A204.1 (cell line): ENCODE results near the gene CLSTN2.

ENCODE experiments used
- FAIRE-seq: peaks from 2 replicates; lab custom pipeline; 2012; peaks lifted over from hg19 to GRCh38; lab: Jason Lieb, UNC

Gene CLSTN2

DNA sequence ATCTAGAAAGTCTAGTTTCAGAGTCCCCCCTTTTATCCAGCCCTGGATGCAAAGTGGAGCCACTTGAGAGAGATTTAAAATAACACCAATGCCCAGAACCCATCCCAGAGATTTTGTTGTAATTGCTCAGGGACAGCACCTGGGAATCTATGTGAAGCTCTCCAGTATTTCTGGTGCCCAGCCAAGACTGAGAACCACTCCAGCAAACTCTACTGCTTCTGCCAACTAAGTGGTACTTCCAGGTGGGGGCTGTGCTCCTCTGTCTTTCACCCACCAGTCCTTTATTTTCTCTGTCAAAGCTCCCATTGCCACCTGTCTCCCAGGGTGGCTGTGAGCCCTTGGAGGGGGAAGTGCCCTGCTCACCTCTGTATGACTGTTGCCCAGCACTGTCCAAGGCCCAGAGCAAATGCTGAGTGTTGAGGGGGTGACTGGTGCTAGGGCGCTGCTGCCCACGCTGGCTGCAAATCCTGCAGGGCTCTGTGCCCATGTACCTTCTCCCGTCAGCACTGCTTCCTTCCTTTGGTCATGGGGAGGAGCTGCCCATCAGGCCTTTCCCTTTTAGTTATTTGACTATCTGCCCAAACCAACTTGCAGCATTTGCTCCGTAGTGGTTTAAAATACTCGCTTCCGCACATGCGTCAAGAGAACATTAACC lies 9.4 kb downstream of the CLSTN2 start:
- no peak for FAIRE-seq

DNA sequence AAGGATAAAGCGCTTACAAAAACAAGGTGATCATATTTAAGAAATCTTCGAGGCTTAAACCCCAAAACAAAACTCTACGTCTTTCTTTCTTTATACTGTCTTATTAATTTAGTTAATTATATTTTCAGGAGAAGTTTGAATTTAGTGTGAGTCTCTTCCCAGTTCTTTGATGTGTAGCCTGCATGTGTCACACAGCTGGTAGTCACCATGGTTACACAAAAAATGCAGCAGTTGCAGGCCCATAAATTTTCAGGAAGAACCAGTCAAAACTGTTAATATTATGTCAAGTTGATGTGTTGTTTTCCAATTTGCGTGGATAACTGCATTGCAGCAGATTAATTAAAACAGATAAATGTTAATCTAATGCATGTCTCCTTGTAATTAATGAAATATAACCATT lies 10.4 kb downstream of the CLSTN2 start:
- no peak for FAIRE-seq

DNA sequence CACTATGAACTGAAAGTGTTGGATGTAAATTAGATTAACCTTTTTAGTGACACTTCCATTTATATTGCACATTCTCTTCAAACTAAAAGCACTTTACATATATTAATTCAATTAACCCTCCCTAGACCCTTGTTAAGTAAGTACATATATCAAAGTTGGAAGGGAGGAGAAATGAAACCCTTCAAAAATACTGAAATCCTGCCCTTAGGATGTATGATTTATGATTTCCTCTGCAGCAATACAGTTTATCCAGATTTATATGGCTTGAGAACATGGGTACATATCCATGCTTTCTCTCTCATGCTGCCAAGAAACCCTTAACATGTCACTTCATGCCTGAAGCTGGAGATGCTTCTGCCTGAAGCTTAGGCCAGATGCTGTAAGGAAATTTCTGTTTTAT lies 11.0 kb downstream of the CLSTN2 start:
- no peak for FAIRE-seq

DNA sequence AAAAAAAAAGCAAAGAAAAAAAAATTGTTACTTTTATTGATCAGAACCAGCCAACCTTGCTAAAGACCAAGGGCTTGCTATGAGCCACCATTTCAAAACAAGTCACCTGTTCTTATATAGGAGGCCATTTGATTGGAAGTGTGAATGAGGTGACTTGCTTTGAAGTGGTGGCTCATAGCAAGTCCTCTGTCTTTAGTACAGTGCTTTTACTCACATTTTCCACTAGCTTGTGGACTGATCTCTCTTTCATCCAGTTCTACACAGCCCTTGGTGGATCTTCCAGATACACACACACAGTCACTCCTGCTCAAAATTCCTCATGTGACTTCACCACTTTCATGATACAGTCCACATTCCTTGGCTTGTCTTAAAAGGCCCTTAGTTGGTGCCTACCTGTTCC lies 13.5 kb downstream of the CLSTN2 start:
- FAIRE-seq: no peak

DNA sequence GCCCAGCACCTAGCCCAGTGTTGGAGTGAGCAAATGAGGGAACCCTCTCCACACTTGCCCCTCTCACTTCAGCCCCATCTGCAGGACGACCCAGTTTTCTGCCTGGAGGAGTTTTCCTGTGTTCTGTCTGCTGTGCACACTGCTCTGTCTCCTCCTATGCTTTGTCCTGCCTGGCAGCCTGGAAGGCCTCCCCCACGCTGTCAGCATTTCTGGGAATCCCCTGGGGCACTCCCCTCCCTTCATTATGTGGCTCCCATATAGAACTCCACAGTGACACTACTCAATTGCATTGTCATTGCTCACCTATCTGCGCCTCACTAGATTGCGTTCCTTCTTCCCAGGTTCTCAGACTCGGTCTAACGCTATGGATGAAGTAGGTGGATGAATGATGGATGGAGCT lies 13.9 kb downstream of the CLSTN2 start:
- FAIRE-seq: no peak

DNA sequence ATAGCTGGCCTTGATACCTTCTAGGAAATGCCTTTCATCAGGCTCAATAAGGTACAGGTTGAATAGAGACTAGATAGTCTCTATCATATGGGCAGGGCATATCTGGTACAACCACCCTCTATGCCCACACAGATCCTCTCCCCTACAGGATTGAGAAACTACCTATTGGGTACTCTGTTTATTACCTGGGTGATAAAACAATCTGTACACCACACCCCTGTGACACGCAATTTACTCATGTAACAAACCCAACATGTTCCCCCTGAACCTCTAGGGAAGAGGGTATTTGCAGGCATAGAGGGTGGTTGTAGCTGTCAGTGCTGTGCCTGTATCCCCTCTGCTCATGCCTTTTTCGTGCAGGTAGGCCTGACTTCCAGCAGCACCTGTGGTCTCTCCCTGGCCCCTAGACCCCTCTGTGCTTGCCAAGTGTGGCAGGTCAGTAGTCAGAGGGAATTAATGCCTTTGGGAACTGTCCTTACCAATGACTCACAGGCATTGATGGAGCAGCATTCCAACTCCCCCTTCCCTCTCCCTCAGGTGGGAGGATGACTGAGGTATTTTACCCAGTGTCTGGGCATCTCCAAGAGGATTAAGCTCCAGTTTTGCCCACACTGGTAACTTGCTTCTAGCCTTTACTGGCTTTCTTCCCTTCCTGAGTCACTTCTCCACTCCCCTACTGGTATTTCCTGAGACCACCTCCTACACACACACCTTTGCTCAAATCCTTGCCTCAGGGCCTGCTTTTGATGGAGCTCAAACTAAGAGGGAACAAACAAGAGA lies 18.3 kb downstream of the CLSTN2 start:
- no peak for FAIRE-seq

DNA sequence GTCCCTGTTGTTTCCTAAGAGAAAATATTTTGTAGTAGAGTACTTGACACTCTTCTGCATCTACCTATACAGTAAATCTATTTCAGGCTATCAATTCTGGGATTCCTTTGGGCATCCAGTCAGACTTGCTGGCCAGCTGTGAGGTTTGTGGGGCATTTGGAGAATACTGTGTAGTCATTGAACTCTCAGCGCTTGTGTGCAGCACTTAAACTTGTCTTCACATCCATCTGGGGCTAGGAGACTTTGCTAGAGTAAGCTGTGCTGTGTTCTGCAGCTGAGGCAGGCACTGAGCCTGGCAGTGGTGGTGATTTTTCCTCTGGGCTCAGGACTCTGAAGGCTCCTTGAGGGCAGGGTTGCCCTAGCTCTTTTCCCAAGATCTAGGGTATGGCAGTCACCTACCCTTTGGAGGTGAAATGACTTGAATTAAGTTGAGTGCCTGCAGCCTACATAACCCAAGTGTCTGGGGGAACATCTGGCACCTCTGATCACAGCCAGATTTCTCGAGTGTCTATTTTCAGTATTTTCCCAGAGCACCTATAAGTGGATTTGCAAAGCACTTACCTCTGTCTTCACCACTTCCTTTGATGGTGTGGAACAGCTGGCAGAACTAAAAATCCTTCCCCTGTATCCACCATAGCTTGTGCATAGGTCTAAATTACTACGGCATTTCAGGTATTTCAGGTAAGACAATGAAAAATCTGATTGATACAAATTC lies 19.3 kb downstream of the CLSTN2 start:
- FAIRE-seq: no peak

DNA sequence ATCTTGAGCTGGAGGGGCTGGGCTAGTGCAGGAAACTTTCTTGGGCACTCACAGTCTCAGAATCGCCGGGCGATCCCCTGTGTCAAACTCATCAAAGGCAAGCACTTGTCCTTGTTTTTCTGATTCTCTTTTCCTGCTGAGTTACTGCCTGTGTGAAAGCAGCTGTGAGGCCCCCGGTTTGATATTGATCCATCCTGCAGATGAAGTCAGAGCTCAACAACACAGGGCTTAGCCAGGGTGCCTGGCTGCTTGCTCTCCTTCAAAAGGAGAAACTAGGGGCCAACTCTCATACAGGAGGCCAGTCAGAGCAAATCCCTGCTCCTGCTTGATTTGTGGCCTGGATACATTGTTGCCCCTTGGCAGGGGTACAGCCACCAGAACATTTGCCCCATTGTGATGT lies 22.9 kb downstream of the CLSTN2 start:
- no peak for FAIRE-seq

DNA sequence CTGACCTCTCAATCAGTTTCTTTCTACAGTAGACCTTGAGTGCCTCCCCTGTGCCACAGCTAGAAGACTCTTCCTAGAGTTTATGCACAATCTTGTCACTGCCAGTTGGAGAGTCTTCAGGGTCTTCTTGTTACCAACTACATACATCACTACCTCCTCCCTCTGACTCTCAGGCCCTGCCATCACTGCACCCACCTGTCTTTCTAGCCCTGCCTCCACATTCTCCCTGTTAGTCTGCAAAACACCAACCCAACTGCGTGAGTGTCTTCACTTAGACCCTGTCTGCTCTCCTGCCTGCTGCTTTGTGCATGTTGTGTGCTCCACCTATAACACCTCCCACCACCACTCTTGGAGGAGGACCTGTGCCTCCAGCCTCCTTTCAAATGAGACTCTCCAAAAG lies 34.4 kb downstream of the CLSTN2 start:
- no peak for FAIRE-seq

DNA sequence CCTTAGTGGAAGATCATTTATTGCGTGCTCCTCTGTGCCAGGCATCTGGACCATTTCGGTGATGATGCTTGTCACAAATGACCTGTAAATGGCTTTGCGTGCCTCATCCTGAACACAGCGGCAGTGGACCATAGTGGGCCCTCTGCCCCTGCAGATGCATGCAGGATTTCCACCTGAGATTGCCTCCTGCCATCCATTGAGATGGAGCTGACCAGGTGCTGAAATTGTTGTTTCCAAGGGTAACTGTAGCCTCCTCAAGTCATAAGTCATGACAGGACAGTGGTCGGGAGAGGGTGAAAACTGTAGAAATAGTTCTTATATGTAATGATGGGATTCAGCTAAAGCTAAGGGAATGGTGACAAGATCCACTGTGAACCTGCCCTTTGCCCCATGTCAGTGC lies 35.5 kb downstream of the CLSTN2 start:
- FAIRE-seq: no peak

DNA sequence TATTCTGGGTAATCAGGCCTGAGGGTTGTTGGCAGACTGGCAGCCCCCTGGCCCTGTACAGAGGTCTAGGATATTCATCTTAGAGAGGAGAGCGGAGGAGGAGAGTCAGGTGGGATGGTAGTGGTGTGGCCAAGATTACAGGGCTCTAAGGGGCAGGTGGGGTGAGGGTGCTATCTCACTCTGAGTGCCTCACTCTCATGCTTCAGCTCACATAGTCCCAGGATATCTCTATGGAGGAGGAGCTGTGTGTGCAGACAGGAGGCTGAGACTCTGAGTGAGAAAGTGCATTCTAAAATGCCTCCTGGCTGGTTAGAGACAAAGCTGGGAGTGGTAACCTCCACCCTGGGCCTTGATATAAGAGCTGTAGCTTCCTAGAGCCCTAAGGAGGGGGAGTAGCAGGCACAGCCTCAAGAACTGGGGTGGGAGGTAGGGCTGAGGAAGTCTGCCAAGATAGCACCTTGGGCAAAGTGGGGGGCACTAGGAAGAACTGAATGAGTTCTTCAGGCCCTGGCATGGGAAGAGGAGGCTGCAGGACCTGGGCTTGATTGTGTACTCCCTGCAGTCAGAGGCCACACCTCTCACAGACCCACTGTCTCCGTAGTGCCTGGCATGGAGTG lies 39.9 kb downstream of the CLSTN2 start:
- no peak for FAIRE-seq

DNA sequence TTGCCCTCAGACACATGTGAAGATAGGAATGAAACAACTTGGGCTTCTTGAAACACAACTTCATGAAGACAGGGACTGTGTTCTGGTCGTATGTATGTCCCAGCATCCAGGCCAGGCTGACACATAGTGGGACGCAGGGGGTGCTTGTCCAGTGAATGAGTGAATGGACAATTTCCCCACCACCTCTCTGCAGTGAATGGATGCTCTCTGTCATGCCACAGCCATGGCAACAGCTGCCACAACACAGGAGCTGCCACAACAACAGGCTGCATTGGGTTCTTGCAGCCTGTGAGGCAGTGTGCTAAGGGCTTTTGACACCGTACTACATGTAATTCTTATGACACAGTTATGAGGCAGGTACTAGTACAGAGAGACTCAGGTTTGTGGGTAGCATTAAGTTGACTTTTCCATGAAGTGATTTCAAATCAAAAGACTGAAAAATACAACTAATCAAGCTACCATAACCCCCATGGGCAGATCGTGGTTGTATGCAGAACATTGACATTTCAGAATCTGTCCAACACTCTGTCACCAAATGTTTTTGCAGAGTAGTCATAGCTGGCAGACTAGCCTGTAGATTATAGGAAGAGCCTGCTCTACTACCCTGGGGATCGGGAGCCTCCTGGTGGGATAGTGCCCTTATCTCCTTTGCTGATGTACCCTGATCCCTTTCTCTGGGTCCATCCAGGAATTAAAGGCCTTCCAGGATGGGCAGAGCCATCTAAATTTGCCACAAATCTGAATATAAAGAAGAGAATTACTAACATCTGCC lies 40.8 kb downstream of the CLSTN2 start:
- no peak for FAIRE-seq

DNA sequence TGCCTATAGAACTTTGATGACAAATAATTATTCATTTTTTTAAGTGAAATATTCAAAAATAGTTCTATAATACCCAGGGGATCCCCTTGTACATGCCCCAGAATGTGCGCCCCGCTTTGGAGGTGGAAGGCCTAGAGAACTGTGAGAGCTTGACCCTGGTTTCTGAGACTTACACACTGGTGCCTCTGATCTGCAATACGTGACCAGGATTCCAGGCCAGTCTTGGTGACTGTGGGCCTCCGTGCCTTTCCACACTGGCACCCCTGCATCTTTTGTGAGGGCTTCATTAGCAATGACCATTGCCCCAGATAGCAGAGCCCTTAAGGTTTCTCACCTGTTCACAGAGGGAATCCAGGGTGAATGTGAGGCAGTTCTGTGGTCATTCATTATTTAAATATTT lies 44.0 kb downstream of the CLSTN2 start:
- FAIRE-seq: no peak

DNA sequence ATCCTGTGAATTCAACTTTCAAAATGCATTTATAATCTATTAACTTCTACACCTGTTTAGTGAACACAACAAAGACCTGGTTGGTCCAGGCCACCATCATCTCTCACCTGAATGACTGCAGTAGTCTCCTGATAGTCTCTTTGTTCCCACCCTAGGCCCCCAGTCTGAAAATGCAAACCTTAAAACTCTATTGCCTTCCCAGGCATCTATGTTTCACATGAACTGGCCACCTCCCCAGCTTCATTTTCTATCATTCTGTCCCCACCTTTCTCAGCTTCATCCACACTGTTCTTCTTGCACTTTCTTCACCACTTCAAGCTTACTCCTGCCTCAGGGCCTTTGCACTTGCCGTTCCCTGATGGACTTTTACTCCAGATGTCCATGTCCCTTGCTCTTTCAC lies 45.0 kb downstream of the CLSTN2 start:
- FAIRE-seq: no peak

DNA sequence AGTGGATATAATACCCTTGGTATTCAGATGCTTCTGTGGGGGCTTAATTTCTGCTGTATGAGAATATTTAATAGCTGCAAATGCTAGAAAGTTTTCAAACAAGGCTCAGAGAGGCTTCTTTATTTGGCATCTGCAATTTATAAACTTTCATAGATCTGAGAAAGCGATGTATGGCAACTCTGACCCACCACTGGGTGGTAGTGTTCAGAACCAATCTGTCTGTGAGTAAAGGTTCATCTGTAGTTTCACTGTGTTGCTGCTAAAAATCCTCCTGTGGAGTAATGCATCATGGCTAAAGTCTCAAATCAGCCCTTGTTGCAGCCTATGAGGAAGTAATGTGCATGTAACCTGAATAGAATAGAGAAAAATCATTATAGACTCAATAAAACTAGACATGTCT lies 47.4 kb downstream of the CLSTN2 start:
- no peak for FAIRE-seq

DNA sequence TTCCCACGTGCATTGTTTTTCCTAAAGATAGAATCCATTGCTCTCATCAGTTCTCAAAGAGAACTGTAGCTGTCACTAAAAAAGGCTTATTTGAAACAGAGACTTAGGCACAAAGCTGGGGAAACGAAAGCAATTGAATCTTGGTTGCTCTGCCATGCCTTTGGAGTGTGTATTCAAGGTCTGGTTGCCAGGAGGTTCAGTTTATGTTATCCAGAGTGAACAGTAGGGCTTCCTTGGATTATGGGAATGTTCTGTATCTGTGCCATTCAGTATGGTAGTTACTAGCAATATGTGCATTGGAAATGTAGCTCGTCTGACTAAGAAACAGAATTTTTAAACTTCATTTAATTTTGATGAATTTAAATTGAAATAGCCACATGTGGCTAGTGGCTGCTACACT lies 50.6 kb downstream of the CLSTN2 start:
- FAIRE-seq: no peak

DNA sequence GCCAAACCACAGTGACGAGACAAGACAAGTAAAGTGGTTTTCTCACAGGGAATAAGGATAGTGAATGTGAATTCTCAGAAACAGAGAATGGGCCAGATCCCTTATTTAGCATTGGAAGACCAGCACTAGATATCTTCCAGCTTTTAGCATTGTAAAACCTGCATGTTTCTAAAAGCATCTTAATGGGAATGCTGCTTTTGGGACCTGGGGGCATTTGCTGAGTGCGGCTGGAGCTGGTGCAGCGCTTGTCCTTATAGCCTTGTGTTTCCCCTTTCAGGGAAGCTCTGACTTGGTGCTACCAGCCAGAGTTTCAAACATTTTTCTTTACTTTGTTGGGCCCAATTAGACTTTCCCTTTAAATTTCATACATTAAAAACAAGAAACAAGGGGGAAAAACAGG lies 52.9 kb downstream of the CLSTN2 start:
- no peak for FAIRE-seq

DNA sequence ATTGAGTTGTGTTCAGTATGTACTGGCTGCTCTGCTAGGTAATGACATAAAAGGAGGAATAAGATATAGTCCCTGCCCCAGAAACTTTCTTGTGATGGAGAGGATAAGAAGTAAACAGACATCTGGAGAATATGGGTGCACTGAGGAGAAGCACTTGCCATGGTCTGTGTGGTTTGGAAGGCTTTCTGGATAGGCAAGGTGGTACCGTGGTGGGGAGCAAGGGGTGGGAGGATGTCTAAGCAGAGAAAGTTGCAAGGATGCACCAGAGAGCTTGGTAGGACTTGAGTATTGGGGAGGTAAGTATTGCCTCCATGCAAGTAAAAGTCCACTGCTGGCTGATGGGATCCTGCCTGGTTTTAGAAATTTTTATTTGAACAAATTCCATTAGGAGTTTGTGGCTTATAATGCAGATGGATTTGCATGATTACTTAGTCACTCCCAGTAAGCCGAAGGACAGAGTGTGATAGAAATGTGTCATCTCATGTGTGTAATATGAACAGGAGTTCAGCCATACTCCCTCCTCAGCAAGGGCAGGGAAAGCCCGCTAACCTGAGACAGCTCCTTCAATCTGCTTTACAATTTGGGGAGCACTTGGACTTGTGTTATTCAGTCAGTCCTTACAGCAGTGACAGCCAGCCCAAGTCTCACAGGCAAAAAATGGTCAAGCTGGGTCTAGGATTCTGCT lies 53.6 kb downstream of the CLSTN2 start:
- no peak for FAIRE-seq

DNA sequence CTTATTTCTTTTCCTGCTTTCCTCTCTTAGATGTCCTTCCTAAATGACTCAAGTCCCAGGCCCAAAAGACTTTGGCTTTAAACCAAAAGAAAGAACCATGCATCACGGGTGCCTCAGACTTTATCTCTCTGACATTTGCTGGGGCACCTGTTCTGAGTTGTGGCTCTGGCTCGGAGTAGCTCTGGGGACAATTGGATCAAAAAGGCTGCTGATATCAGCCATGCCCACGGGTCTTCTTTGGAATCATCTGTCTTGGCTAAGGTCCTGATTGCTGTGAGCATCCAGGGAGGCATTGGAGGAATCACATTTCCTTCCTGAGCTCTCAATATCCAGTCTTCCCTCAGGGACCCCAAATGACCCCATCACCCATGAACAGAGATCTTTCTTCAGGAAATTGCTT lies 59.9 kb downstream of the CLSTN2 start:
- no peak for FAIRE-seq

DNA sequence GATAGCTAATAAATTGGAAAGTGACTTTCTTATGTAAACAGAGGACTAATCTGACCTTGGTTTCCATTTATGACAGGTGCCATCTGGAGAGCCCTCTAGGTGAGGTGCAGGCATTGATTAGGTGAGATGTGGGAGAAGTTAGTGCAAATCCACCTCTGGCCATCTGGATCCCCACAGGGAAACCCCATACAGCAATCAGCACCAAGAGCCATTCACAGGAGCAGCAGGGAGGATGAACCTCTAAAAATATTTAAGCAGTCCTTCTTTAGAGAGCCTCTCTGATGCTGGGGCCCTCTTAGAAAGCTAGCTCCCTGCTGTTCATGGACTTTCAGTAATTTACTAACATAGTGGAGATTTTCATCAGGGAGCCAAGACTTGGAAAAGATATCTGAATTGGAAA lies 69.3 kb downstream of the CLSTN2 start:
- no peak for FAIRE-seq

DNA sequence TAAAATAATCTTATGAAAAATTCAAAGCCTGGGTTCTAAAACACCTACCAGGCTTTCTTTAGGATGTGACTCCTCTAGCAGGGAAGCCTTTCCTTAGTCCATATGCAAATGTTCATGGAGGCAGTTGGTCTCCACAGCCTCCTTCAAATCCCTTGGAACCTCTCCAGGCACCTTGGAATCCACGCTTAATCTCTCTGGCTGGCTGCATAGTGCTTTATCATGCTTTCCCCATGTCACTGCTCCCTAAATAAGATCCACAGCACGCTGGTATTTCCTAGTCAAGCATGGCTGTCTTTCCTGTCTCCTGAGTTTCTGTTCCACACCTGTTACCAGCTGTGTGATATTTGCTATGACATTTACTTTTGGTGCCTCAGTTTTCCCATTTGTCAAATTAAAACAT lies 71.3 kb downstream of the CLSTN2 start:
- FAIRE-seq: no peak

DNA sequence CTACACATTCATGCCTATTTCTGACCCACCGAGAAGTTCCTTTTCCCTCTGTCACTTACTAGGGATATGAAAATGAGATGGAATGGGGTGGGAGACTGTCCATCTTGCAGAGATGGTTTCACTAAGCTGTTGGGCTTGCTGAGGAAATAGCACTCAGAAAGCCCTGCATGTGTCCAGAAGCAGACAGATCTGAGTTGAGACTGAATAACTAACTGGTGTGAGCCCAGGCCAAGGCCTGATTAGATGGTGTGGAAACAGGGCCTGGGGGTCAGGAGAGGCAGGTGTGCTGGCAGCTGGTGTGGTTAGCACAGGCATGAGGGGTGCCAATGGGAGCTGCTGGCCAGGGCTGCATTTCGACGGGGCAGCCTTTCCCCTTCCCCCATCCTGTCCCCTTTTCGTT lies 72.1 kb downstream of the CLSTN2 start:
- no peak for FAIRE-seq
